ENCODE data around the gene VILL. TPM values are rescaled to one million over a fixed set of nuclear protein-coding genes. Genes with fewer than 3 reads are reported as not detected.

The VILL gene
- total RNA-seq, 1 donor from 2014 or later = 16.7 TPM

GRCh38 chr3:38011111-38011510 is 20.5 kb downstream of the VILL start:
- Mint-ChIP-seq H3K4me3 (no peak overlapping the region), H3K9me3 (peaks cover 9% of the 10 kb centered on the region), H3K36me3 (peaks cover 24% of the 10 kb centered on the region), H3K27me3 (ENCODE audit: low read depth) (no peaks in the 10 kb centered on the region), H3K4me1 (no peaks in the 10 kb centered on the region), H3K27ac (no peak overlapping the region)
- no peak for DNase-seq (ENCODE audit: low spot score in 2 of 2, unreplicated experiment in 2 of 2)
- TF ChIP-seq CTCF (IDR thresholded peaks at IDR 0.05; ENCODE audit: unreplicated experiment) = no peak

GRCh38 chr3:38015485-38015884 is 24.9 kb downstream of the VILL start:
- no peak for TF ChIP-seq CTCF (IDR thresholded peaks at IDR 0.05; ENCODE audit: unreplicated experiment)
- DNase-seq (ENCODE audit: low spot score in 2 of 2, unreplicated experiment in 2 of 2) = no peak
- H3K4me1 Mint-ChIP-seq = peaks cover 3% of the 10 kb centered on the region
- H3K9me3 Mint-ChIP-seq = peaks cover 9% of the 10 kb centered on the region
- H3K27ac Mint-ChIP-seq = no peak overlapping the region
- H3K27me3 Mint-ChIP-seq (ENCODE audit: low read depth) = no peaks in the 10 kb centered on the region
- H3K4me3 Mint-ChIP-seq = no peak overlapping the region
- H3K36me3 Mint-ChIP-seq = peaks cover 30% of the 10 kb centered on the region

GRCh38 chr3:38015984-38016383 is 25.4 kb downstream of the VILL start:
- Mint-ChIP-seq H3K27ac (no peak overlapping the region), H3K27me3 (ENCODE audit: low read depth) (no peaks in the 10 kb centered on the region), H3K9me3 (peaks cover 9% of the 10 kb centered on the region), H3K4me3 (no peak overlapping the region), H3K4me1 (peaks cover 3% of the 10 kb centered on the region), H3K36me3 (peaks cover 30% of the 10 kb centered on the region)
- DNase-seq (ENCODE audit: low spot score in 2 of 2, unreplicated experiment in 2 of 2) = no peak
- TF ChIP-seq CTCF (IDR thresholded peaks at IDR 0.05; ENCODE audit: unreplicated experiment) = no peak

- H3K4me1 Mint-ChIP-seq = peaks cover 3% of the 10 kb centered on the region
- no peak for TF ChIP-seq CTCF (IDR thresholded peaks at IDR 0.05; ENCODE audit: unreplicated experiment)
- H3K27me3 Mint-ChIP-seq (ENCODE audit: low read depth) = no peaks in the 10 kb centered on the region
- H3K4me3 Mint-ChIP-seq = no peak overlapping the region
- DNase-seq (ENCODE audit: low spot score in 2 of 2, unreplicated experiment in 2 of 2) = no peak
- no peak overlapping the region for H3K27ac Mint-ChIP-seq
- peaks cover 30% of the 10 kb centered on the region for H3K36me3 Mint-ChIP-seq
- peaks cover 9% of the 10 kb centered on the region for H3K9me3 Mint-ChIP-seq
Measured at GRCh38 chr3:38016410-38016809, 25.8 kb downstream of the VILL start.

GRCh38 chr3:38016847-38017444 is 26.4 kb downstream of the VILL start:
- Mint-ChIP-seq H3K27me3 (ENCODE audit: low read depth) (no peaks in the 10 kb centered on the region), H3K27ac (no peak overlapping the region), H3K36me3 (peaks cover 30% of the 10 kb centered on the region), H3K4me3 (no peak overlapping the region), H3K9me3 (peaks cover 9% of the 10 kb centered on the region), H3K4me1 (peaks cover 3% of the 10 kb centered on the region)
- no peak for DNase-seq (ENCODE audit: low spot score in 2 of 2, unreplicated experiment in 2 of 2)
- no peak for TF ChIP-seq CTCF (IDR thresholded peaks at IDR 0.05; ENCODE audit: unreplicated experiment)

Data from mesothelial cell of epicardium (in vitro differentiated cells).